HepG2 (cell line): ENCODE data around the gene NRIP2. TPM values are rescaled to one million over a fixed set of nuclear protein-coding genes. Genes with fewer than 3 reads are reported as not detected.
A peak's percentile ranks its signal among the peaks of the same experiment; 100 is the strongest.

Source experiments
- EED ChIP-seq: sonication (generic); formaldehyde crosslinking; IDR thresholded peaks from 2 replicates; pipeline ENCODE4 v1.5.0; 2020; ENCODE audit warnings: mild to moderate bottlenecking, missing genetic modification reagents
- FOXA3 ChIP-seq: IDR thresholded peaks from 2 replicates; pipeline ENCODE4 v1.6.1; 2016; ENCODE audit warnings: missing genetic modification reagents, missing compliant biosample characterization
- FOXO4 ChIP-seq: sonication (generic); formaldehyde crosslinking; conservative IDR thresholded peaks from 2 replicates; pipeline ENCODE4 v1.8.1; 2023; ENCODE audit warnings: missing genetic modification reagents
- HOXA3 ChIP-seq: sonication (generic); formaldehyde crosslinking; IDR thresholded peaks from 2 replicates; pipeline ENCODE4 v1.5.0; 2020; ENCODE audit warnings: missing genetic modification reagents
- NPAS2 ChIP-seq: sonication (generic); formaldehyde crosslinking; IDR thresholded peaks from 2 replicates; pipeline ENCODE4 v1.8.0; 2022; ENCODE audit warnings: mild to moderate bottlenecking, missing genetic modification reagents, borderline replicate concordance
- POGK ChIP-seq: sonication (generic); formaldehyde crosslinking; conservative IDR thresholded peaks from 2 replicates; pipeline ENCODE4 v1.8.0; 2022; ENCODE audit warnings: mild to moderate bottlenecking, moderate library complexity, missing genetic modification reagents
- TEAD2 ChIP-seq: sonication (generic); formaldehyde crosslinking; IDR thresholded peaks from 2 replicates; pipeline ENCODE4 v1.9.0; 2021; ENCODE audit warnings: missing genetic modification reagents
- ZNF350 ChIP-seq: sonication (generic); formaldehyde crosslinking; IDR thresholded peaks from 2 replicates; pipeline ENCODE4 v1.4.0; 2020; ENCODE audit warnings: mild to moderate bottlenecking, low read depth, missing genetic modification reagents, borderline replicate concordance
- ZNF619 ChIP-seq: sonication (generic); formaldehyde crosslinking; IDR thresholded peaks from 2 replicates; pipeline ENCODE4 v1.4.0; 2020; ENCODE audit warnings: mild to moderate bottlenecking, missing genetic modification reagents
- ZNF670 ChIP-seq: sonication (generic); formaldehyde crosslinking; IDR thresholded peaks from 2 replicates; pipeline ENCODE4 v1.8.0; 2022; ENCODE audit warnings: mild to moderate bottlenecking, missing genetic modification reagents, borderline replicate concordance
- ZSCAN20 ChIP-seq: sonication (generic); formaldehyde crosslinking; IDR thresholded peaks from 2 replicates; pipeline ENCODE4 v1.4.0; 2020; ENCODE audit warnings: missing genetic modification reagents, mild to moderate bottlenecking, borderline replicate concordance
- polyA plus RNA-seq, 8 experiments: library from polyadenylated mRNA; depleted of rRNA in 3 of 8; stranded (reverse) in 7 of 8; unstranded in 1 of 8; fragments of >200 nt; fragmentation: Illumina TruSeq in 4 of 8; extraction: Trizol in 4 of 8; gene quantifications; 2 replicates each; pipeline versions ENCODE4 v1.2.1 to v1.2.3, GENCODE V29; 2011 to 2016; ENCODE audit warnings: low read depth in 4 of 8, missing spikeins in 1 of 8, mixed read lengths in 1 of 8; ENCODE audit not compliant: insufficient read depth in 1 of 8
- total RNA-seq, 5 experiments: library from RNA; depleted of rRNA; stranded (reverse); fragments of >200 nt; fragmentation: Illumina TruSeq; extraction: Trizol; gene quantifications; 2 replicates each; pipeline ENCODE4 v1.2.3, GENCODE V29; 2016; ENCODE audit warnings: low read depth in 1 of 5
- TF ChIP-seq, protein P1 (sequence below): IDR thresholded peaks from 2 replicates; pipeline ENCODE4 v1.6.1; 2018; ENCODE audit warnings: missing genetic modification reagents, mild to moderate bottlenecking, missing compliant biosample characterization
- TF ChIP-seq, protein P2 (sequence below): IDR thresholded peaks from 2 replicates; pipeline ENCODE4 v1.6.1; 2012; ENCODE audit warnings: low read length, improper control_type of control experiment
- TF ChIP-seq, protein P3 (sequence below): sonication (generic); formaldehyde crosslinking; conservative IDR thresholded peaks from 2 replicates; pipeline ENCODE4 v1.4.0; 2020; ENCODE audit warnings: missing genetic modification reagents
- TF ChIP-seq, protein P4 (sequence below): sonication (generic); formaldehyde crosslinking; IDR thresholded peaks from 2 replicates; pipeline ENCODE4 v1.5.0; 2020; ENCODE audit warnings: mild to moderate bottlenecking, missing genetic modification reagents, borderline replicate concordance

NRIP2 gene
- total and polyA plus RNA-seq, 2 of the 13 experiments (the other 11 are each of a cell fraction or from before 2014, with no cell fraction given): not detected

DNA sequence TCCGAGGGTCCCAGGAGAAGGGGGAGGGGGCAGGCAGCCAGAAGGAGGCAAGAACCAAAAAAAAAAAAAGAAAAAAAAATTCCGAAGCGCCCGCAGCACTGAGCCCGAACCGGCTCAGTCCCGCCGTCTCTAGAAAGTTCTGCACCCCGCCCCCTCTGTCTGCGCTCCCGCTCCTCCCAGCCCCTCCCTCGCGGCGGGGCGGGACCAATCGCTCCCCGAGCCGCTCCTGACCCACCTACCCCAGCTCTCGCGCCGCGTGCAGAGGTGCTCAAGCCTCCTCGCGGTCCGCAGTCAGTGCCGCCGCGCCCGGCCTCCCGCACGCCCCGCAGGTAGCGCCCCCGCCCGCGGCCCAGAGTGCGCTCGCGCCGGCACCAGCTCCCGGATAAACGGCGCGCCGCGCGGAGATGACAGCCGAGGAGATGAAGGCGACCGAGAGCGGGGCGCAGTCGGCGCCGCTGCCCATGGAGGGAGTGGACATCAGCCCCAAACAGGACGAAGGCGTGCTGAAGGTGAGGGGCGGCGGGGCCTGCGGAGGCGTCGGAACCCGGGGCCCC lies 40.0 kb downstream of the NRIP2 start, which contains the start of gene FKBP4 (continued):
- TF ChIP-seq, protein P1, sequence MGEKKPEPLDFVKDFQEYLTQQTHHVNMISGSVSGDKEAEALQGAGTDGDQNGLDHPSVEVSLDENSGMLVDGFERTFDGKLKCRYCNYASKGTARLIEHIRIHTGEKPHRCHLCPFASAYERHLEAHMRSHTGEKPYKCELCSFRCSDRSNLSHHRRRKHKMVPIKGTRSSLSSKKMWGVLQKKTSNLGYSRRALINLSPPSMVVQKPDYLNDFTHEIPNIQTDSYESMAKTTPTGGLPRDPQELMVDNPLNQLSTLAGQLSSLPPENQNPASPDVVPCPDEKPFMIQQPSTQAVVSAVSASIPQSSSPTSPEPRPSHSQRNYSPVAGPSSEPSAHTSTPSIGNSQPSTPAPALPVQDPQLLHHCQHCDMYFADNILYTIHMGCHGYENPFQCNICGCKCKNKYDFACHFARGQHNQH (CRISPR knock-in tag): 0 out of 2 replicates have a peak, but pooled peaks have one; percentile 22
- TF ChIP-seq, protein P2, sequence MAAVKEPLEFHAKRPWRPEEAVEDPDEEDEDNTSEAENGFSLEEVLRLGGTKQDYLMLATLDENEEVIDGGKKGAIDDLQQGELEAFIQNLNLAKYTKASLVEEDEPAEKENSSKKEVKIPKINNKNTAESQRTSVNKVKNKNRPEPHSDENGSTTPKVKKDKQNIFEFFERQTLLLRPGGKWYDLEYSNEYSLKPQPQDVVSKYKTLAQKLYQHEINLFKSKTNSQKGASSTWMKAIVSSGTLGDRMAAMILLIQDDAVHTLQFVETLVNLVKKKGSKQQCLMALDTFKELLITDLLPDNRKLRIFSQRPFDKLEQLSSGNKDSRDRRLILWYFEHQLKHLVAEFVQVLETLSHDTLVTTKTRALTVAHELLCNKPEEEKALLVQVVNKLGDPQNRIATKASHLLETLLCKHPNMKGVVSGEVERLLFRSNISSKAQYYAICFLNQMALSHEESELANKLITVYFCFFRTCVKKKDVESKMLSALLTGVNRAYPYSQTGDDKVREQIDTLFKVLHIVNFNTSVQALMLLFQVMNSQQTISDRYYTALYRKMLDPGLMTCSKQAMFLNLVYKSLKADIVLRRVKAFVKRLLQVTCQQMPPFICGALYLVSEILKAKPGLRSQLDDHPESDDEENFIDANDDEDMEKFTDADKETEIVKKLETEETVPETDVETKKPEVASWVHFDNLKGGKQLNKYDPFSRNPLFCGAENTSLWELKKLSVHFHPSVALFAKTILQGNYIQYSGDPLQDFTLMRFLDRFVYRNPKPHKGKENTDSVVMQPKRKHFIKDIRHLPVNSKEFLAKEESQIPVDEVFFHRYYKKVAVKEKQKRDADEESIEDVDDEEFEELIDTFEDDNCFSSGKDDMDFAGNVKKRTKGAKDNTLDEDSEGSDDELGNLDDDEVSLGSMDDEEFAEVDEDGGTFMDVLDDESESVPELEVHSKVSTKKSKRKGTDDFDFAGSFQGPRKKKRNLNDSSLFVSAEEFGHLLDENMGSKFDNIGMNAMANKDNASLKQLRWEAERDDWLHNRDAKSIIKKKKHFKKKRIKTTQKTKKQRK: no peak
- no peak for TF ChIP-seq FOXO4 (CRISPR knock-in tag)
- TF ChIP-seq TEAD2 (CRISPR knock-in tag): peak; percentile 80; the same call in 1 of the 2 replicates
- TF ChIP-seq EED (CRISPR knock-in tag): peak; percentile 78; the same call in 1 of the 2 replicates
- no peak for TF ChIP-seq ZNF350 (CRISPR knock-in tag)
- TF ChIP-seq, protein P3, sequence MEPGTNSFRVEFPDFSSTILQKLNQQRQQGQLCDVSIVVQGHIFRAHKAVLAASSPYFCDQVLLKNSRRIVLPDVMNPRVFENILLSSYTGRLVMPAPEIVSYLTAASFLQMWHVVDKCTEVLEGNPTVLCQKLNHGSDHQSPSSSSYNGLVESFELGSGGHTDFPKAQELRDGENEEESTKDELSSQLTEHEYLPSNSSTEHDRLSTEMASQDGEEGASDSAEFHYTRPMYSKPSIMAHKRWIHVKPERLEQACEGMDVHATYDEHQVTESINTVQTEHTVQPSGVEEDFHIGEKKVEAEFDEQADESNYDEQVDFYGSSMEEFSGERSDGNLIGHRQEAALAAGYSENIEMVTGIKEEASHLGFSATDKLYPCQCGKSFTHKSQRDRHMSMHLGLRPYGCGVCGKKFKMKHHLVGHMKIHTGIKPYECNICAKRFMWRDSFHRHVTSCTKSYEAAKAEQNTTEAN (CRISPR knock-in tag): peak; percentile 42; the same call in 1 of the 2 replicates
- no peak for TF ChIP-seq NPAS2 (CRISPR knock-in tag)
- TF ChIP-seq POGK: peak; percentile 91
- peak; percentile 55 for TF ChIP-seq FOXA3
- TF ChIP-seq, protein P4, sequence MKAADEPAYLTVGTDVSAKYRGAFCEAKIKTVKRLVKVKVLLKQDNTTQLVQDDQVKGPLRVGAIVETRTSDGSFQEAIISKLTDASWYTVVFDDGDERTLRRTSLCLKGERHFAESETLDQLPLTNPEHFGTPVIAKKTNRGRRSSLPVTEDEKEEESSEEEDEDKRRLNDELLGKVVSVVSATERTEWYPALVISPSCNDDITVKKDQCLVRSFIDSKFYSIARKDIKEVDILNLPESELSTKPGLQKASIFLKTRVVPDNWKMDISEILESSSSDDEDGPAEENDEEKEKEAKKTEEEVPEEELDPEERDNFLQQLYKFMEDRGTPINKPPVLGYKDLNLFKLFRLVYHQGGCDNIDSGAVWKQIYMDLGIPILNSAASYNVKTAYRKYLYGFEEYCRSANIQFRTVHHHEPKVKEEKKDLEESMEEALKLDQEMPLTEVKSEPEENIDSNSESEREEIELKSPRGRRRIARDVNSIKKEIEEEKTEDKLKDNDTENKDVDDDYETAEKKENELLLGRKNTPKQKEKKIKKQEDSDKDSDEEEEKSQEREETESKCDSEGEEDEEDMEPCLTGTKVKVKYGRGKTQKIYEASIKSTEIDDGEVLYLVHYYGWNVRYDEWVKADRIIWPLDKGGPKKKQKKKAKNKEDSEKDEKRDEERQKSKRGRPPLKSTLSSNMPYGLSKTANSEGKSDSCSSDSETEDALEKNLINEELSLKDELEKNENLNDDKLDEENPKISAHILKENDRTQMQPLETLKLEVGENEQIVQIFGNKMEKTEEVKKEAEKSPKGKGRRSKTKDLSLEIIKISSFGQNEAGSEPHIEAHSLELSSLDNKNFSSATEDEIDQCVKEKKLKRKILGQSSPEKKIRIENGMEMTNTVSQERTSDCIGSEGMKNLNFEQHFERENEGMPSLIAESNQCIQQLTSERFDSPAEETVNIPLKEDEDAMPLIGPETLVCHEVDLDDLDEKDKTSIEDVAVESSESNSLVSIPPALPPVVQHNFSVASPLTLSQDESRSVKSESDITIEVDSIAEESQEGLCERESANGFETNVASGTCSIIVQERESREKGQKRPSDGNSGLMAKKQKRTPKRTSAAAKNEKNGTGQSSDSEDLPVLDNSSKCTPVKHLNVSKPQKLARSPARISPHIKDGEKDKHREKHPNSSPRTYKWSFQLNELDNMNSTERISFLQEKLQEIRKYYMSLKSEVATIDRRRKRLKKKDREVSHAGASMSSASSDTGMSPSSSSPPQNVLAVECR: peak; percentile 67; the same call in 1 of the 2 replicates
- TF ChIP-seq ZSCAN20 (CRISPR knock-in tag): peak; percentile 41; the same call in 1 of the 2 replicates
- TF ChIP-seq ZNF619 (CRISPR knock-in tag): no peak
- TF ChIP-seq ZNF670: peak; percentile 62; the same call in 1 of the 2 replicates
- TF ChIP-seq HOXA3 (CRISPR knock-in tag): peak; percentile 61; the same call in 1 of the 2 replicates
